ENCODE data around the gene KLHL35.
"Not testable (repeated sequence)": the region's sequence is repeated elsewhere in the genome, so short reads cannot be mapped to it uniquely, and the experiment has no call there.

The KLHL35 gene

GRCh38 chr11:75387736-75388294 is 45.2 kb downstream of the KLHL35 start:
- DNase-seq = no peak

- DNase-seq = no peak
These were observed 45.9 kb downstream of the KLHL35 start for GRCh38 chr11:75386942-75387630.

GRCh38 chr11:75384438-75385080 is 48.4 kb downstream of the KLHL35 start:
- DNase-seq = no peak

GRCh38 chr11:75383246-75383645 is 49.8 kb downstream of the KLHL35 start:
- DNase-seq = no peak

GRCh38 chr11:75380716-75381420 is 52.1 kb downstream of the KLHL35 start:
- DNase-seq = no peak

- no peak for DNase-seq
These were observed 52.8 kb downstream of the KLHL35 start for GRCh38 chr11:75380245-75380644.

GRCh38 chr11:75378776-75379175 is 54.2 kb downstream of the KLHL35 start:
- DNase-seq = not testable (repeated sequence)

GRCh38 chr11:75376175-75376574 is 56.8 kb downstream of the KLHL35 start:
- no peak for DNase-seq

GRCh38 chr11:75375626-75376025 is 57.4 kb downstream of the KLHL35 start:
- no peak for DNase-seq

- DNase-seq = no peak
These were observed 58.4 kb downstream of the KLHL35 start for GRCh38 chr11:75374646-75375045.

- DNase-seq = no peak
These were observed 59.8 kb downstream of the KLHL35 start for GRCh38 chr11:75373201-75373600.
